Inferior parietal cortex (tissue), 1 donor: Measurements from ENCODE around the gene BFSP2.
"Not testable (repeated sequence)": the region's sequence is repeated elsewhere in the genome, so short reads cannot be mapped to it uniquely, and the experiment has no call there.

Experiments used
- DNase-seq: peaks from one replicate; pipeline ENCODE4 v3.0.0-alpha.2; 2016; ENCODE audit errors: extremely low spot score

BFSP2 gene

GRCh38 chr3:133479895-133480669, 80.2 kb downstream of the BFSP2 start:
- no peak for DNase-seq

DNA sequence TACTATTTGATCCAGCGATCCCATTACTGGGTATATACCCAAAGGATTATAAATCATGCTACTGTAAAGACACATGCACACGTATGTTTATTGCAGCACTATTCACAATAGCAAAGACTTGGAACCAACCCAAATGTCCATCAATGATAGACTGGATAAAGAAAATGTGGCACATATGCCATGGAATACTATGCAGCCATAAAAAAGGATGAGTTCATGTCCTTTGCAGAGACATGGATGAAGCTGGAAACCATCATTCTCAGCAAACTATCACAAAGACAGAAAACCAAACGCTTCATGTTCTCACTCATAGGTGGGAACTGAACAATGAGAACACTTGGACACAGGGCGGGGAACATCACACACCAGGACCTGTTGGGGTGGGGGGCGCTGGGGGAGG, 82.6 kb downstream of the BFSP2 start:
- DNase-seq: not testable (repeated sequence)

DNA sequence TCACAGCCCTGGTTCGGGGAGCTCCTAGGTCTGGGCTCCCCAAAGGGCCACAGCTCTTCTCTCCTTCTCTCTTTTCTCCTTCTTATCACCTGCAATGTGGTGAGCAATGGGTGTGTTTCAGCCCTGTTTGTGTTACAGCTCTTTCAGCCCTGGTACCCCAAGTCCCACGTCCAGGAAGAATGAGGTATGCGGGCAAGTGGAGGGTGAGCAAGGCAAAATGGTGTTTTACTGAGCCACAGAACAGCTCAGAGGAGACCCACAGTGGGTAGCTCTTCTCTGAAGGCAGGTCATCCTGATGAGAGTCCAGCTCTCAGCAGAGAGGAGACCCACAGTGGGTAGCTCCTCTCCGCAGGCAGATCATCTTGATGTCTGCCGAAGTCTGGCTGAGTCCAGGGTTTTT, 86.8 kb downstream of the BFSP2 start:
- no peak for DNase-seq

DNA sequence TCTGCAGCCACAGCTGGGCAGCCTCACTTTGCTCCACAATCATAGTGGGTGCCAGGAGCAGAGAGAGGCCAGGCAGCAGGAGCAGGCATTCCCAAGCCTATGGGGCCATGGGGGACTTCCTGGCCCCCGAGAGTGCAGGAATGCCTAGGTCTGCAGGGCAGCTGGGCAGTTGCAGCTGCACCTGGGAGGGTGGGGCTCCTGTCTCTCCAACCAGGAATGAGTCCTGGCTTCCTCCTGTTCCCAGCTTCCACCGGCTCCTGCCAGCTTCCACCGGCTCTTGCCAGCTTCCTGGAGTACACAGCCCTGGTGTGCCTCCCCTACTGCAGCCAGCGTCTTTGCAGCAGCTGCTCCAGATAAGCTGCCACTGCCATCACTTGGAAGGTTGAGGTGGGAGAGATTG, 87.3 kb downstream of the BFSP2 start:
- DNase-seq: no peak

DNA sequence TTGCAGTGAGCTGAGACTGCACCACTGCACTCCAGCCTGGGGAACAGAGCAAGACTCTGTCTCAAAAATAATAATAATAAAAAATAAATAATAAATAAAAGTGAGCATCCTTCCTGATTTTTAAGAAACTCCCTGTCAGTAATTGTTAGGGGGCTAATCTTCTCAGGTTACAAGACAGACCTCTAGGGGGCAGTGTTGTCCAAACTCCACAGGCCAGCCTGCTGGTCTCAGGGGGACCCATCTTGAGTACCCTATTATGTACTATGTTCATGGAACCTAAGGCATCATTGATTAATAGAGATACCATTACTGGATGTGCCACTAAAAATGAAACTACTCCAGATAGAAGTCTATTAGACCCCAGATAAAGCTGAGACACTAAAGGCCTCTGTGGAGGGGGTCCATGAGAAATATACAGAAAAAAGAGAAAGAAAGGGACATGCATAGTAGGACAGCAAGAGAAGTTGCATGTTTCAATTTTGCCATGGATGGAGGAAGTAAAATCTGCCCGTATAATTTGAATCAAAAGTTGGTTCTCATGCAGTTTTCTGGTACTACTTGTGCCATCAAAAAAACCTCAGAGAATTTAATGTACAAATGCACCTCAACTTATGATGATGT, 88.2 kb downstream of the BFSP2 start:
- DNase-seq: no peak

- DNase-seq: no peak
Observed at GRCh38 chr3:133488785-133489367, 89.0 kb downstream of the BFSP2 start.

DNA sequence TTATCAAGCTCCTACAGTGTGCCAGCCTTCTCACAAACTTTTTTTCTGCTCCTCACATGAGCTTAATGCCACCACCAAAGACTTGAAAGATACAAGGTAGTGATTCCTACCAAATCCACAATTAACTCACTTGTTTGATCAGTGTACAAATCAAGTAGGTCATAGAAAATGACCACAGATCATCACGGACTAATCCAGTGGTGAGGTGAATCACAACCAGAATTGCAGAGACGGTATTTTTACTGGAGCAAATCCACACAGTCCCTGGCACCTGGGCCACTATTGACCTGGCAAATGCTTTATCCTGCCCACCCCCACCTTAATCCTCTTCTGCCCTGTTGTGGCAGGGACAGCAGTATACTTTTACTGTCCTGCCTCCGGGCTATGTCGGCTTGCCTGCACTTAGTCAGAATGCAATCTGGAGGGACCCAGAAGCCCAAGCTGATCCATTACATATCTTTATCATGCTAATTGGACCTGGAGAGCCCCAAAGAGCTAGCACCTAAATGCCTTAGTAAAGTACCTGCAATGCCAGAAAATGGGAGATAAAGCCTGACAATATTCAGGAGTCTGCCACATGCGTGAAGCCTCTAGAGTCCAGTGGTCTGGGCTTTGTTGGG, 89.7 kb downstream of the BFSP2 start:
- DNase-seq: no peak

DNA sequence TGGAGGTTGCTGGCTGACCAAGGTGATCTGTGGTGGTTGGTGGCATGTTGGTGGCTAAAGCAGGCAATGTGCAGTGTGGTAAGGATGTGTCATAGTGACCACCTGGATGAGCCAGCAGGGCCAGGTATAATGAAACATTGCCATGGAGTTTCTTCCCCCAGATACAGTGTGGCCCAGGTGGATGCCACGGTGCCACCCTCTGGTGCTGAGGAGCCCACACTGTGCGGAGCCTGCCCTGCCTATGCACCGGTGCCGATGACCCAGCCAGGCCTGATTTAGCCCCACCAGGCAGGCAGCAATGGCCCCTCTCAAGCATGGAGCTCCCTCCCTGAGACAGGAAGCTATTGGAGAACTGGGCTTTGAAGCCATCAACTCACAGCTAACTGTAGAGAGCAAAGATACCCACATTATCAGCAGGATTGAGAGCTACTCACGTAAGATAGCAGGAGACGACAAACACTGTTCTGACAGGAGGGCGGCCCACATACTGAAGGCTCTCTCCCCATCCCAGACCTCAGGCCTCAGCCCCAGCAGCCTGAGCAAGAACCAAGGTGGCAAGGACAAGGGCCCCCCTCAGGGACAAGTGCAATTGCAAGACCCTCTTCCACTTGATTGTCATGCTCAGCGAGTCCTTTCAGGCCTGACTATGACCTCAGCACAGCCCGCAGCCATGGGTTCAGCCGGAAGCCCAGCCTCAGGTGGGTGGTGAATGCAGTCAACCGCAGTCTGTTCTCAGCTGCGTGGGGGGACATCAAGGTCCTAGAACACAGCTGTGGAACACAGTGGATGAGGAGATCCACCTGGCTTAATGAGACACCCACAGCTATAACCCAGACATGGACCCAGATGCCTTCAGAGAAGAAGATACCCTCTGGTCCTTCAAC, 90.9 kb downstream of the BFSP2 start:
- DNase-seq: no peak

GRCh38 chr3:133491481-133492059, 91.7 kb downstream of the BFSP2 start:
- no peak for DNase-seq

- DNase-seq: no peak
Observed at GRCh38 chr3:133492159-133492741, 92.4 kb downstream of the BFSP2 start.

- DNase-seq: no peak
Observed at GRCh38 chr3:133494469-133494868, 94.6 kb downstream of the BFSP2 start.

- DNase-seq: not testable (repeated sequence)
Observed at GRCh38 chr3:133502542-133502941, 102.7 kb downstream of the BFSP2 start.

GRCh38 chr3:133503409-133503808, 103.6 kb downstream of the BFSP2 start:
- no peak for DNase-seq

DNA sequence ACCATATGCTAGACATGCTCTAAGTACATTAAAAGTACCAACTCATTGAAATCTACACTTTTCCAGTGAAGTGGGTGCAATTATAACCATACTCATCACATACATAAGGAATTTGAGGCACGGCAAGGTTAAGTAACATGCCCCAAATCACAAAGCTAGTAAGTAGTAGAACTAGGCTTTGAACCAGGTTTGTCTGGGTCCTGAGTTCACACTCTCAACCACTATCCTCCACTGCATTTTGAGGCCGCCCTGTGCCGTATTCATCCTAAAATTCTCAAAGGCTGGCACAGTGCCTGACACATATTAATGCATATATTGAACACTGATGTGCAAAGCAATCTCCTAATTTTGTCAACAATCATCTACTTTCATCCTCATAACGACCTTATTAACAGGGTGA, 104.9 kb downstream of the BFSP2 start:
- no peak for DNase-seq

DNA sequence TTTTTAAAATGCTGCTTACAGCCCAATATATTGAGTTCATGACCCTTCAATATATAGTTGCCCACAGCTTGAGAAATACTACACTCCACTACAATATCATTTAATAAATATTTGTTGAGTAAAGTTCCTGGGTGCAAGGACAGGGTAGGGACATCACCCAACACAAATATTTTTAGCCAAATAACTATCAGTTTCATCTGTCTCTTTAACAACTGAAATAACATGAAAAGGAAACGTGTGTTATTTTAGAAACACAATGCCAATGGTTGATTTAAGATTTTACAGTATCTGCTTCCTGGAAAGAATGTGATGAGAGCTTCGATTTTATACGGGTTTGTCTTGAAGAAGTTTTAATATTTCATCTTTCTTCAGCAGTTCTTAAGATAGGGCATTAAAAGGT, 106.0 kb downstream of the BFSP2 start:
- no peak for DNase-seq

DNA sequence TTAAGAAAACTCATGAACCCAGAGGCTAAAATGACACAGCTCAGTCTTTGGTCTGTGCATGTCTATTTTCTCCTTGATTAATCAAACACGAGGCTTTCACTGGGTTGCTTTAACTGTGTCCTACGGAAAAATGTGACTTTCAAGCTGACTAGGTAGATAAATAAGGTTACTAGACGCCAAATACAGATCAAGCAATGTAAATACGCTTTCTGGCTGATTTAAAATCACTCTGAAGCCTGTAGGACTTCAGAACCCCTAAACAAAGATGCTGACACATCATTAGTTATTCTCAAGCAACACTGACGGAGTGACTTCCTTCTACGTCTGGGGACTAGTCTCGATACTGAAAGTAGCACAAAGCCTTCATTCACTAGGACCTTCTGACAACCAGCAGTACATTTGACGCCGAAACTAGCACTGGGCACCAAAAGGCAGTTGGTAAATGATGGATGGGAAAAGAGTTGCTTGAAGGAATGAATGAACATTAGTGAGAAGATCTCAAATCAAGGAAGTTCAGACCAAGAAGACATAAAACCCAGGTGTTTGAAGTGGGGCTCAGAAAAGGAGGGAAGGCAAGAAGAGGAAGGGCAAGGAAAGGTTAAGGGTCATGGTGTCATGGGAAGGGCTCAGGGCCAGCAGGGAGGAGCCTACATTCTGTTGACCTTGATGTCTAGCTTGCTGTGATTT, 106.5 kb downstream of the BFSP2 start:
- DNase-seq: peak; percentile 6

- no peak for DNase-seq
Observed at GRCh38 chr3:133509488-133509887, 109.6 kb downstream of the BFSP2 start.

- DNase-seq: no peak
Observed at GRCh38 chr3:133512416-133513089, 112.7 kb downstream of the BFSP2 start.

GRCh38 chr3:133514418-133514817, 114.6 kb downstream of the BFSP2 start:
- DNase-seq: no peak

DNA sequence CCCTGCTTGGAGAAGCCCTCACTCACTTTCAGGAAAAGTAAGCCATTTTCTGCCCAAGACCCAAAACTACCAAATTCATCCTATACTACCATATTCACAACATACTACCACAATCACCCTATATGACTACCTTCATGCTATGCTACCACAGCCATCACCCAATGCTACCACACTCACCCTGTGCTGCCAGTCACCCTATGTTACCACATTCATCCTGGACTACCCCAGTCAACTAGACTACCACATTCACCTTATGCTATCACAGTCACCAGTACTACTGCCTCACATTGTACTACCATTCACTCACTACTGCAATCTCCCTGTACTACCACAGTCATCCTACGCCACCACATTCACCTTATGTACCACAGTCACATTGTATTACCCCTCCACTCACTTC, 115.3 kb downstream of the BFSP2 start:
- no peak for DNase-seq
